Cardiac fibroblast (primary cell): Measurements from ENCODE around the gene DNAJC10.

Source experiments
- DNase-seq, 2 donors: peaks; one replicate each; pipeline versions ENCODE4 v3.0.0 to v3.0.0-alpha.2; 2010; ENCODE audit warnings: low read depth in 2 of 2
- H3K4me3 ChIP-seq, 2 donors: replicated peaks in 1 of 2; 1 replicate in 1 of 2; 2 replicates in 1 of 2; pipeline ENCODE4 v1.5.1; 2011; ENCODE audit warnings: low read depth in 2 of 2, low read length in 2 of 2, mild to moderate bottlenecking in 2 of 2, moderate library complexity in 1 of 2
- TF ChIP-seq, protein P1 (sequence below): IDR thresholded peaks from one replicate; pipeline ENCODE4 v1.5.1; 2011; ENCODE audit warnings: low read depth, mild to moderate bottlenecking, low read length, inconsistent platforms

DNAJC10 gene

DNA sequence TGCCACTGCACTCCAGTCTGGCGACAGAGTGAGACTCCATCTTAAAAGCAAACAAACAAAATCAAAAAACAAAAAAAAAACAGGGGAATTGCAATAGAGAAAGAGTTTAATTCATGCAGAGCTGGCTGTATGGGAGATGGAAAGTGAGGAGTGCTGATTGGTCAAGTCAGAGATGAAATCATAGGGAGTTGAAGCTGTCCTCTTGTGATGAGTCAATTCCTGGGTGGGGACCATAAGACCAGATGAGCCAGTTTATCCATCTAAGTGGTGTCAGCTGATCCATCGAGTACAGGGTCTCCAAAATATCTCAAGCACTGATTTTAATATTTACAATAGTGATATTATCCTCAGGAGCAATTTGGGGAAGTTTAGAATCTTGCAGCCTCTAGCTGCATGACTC is 105.1 kb downstream of the DNAJC10 start:
- no peak overlapping the region for H3K4me3 ChIP-seq
- peak in 1 of 2 donors; percentile 52 for DNase-seq
- TF ChIP-seq, protein P1, sequence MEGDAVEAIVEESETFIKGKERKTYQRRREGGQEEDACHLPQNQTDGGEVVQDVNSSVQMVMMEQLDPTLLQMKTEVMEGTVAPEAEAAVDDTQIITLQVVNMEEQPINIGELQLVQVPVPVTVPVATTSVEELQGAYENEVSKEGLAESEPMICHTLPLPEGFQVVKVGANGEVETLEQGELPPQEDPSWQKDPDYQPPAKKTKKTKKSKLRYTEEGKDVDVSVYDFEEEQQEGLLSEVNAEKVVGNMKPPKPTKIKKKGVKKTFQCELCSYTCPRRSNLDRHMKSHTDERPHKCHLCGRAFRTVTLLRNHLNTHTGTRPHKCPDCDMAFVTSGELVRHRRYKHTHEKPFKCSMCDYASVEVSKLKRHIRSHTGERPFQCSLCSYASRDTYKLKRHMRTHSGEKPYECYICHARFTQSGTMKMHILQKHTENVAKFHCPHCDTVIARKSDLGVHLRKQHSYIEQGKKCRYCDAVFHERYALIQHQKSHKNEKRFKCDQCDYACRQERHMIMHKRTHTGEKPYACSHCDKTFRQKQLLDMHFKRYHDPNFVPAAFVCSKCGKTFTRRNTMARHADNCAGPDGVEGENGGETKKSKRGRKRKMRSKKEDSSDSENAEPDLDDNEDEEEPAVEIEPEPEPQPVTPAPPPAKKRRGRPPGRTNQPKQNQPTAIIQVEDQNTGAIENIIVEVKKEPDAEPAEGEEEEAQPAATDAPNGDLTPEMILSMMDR: no peak

DNA sequence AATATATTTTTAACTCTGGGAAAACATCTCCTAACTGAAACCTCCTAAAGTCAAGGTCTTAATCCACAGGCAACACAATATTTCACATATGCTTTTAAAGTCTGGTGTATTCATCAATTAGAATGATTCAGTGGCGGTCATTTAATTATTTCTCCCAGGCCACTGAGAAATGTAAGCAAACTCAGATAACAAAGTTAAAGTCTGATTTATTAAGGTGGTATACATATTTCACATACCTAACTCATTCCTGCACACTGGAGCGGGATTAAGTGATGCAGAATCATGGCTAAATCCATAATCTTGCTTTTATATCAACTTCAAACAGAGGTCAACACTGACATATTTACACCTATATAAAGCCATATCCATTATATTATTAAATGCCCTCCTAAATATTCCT is 106.7 kb downstream of the DNAJC10 start:
- TF ChIP-seq, protein P1: no peak
- no peak for DNase-seq

DNA sequence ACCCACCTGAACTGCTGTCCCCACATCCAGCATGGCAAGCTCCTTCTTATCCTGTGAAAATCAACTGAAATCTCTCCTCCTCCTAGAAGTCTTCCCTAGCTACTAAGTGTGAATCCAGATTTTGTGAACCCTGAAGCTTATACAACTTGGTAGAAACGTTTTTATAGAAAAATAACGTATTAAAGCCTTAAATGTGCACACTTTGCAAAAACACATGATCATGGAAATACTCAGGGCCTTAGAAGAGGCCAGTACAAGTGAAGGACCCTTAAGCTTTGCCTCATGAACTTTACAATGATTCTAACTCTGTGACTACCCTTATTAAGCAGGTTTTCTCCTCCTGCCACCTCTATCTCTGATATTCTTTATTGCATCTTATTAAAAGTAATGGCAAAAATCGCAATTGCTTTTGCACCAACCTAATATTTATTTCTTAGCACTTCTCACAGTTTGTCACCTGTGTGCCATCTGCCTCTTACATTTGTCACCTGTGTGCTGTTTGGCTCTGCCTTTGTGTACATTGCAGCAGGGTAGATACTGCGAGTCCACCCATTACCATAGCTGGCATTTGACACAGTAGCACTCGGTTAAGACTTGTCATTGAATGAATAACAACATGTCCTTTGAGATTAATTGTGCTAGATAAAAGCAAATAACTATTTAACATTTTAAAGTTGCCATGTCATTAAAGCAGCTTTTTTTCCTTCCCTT is 108.2 kb downstream of the DNAJC10 start:
- TF ChIP-seq, protein P1: no peak

More for the DNA sequence above, 106.7 kb downstream of the DNAJC10 start:
- no peak overlapping the region for H3K4me3 ChIP-seq

DNA sequence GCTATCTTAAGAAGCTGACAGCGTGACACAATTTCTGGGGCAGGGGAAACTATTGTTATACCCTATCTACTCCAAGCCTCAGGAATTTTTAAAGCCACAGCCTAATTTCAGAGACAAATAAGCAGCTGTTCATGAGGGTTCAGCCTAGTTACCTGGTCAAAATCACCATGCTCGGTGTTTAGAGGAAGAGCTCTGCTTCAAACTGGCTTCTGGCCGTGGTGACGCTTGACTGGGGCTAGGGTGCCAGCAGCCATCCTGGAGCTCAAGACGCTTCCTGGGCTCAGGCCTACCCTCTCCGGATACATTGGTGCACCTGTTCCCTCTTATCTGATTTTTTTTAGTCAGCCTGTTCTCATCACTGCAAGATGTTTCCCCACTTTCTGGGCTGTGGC is 108.7 kb downstream of the DNAJC10 start:
- TF ChIP-seq, protein P1: no peak
- DNase-seq: no peak

More for the DNA sequence above, 108.2 kb downstream of the DNAJC10 start:
- DNase-seq: no peak
- H3K4me3 ChIP-seq: no peak overlapping the region

DNA sequence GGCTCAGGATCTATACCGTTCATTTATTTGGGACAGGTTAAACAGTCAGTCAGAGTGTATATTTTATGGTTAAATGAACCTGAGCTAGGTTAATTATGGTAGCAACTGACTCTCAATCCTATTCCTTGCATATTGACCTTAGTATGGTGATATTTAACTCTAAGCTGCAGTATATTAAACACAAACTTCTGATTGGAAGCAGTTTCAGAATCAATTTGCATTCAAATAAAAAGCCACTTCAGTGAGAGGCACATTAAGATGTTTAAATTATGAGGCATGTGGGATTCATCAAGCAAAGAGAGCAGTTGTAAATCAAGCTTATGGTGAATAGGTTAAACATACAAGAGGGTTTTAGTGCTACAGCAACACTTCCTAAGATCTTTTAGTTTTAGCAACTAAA is 110.0 kb downstream of the DNAJC10 start:
- H3K4me3 ChIP-seq: no peak overlapping the region
- TF ChIP-seq, protein P1: no peak
- no peak for DNase-seq

More for the DNA sequence above, 108.7 kb downstream of the DNAJC10 start:
- H3K4me3 ChIP-seq: no peak overlapping the region

DNA sequence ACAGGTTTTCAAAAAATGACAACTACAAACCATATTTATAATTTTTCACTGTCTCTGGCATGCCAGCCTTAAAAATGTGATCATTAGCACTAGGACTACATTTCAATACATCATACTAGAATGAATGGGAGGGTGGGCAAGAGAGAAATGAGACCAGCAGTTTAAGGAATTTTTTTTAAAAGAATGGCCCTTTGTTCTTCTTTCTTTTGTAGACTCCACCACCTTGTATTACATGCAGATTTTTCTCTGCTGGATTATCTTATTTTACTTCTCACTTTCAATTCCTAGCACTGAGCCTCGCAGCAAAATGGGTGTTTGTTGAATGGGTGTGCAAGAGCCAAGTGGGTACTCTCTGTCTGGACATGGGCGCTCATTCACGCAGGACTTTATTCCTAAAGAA is 110.4 kb downstream of the DNAJC10 start:
- TF ChIP-seq, protein P1: no peak
- H3K4me3 ChIP-seq: no peak overlapping the region
- DNase-seq: no peak
